Bone marrow (tissue), 2 donors: ENCODE data around the gene KLF1.
"Not testable (repeated sequence)": the region's sequence is repeated elsewhere in the genome, so short reads cannot be mapped to it uniquely, and the experiment has no call there.

Experiments used
- DNase-seq, 2 donors: peaks; one replicate each; lab custom pipeline; 2025; lab: John Stamatoyannopoulos, UW

Gene KLF1

DNA sequence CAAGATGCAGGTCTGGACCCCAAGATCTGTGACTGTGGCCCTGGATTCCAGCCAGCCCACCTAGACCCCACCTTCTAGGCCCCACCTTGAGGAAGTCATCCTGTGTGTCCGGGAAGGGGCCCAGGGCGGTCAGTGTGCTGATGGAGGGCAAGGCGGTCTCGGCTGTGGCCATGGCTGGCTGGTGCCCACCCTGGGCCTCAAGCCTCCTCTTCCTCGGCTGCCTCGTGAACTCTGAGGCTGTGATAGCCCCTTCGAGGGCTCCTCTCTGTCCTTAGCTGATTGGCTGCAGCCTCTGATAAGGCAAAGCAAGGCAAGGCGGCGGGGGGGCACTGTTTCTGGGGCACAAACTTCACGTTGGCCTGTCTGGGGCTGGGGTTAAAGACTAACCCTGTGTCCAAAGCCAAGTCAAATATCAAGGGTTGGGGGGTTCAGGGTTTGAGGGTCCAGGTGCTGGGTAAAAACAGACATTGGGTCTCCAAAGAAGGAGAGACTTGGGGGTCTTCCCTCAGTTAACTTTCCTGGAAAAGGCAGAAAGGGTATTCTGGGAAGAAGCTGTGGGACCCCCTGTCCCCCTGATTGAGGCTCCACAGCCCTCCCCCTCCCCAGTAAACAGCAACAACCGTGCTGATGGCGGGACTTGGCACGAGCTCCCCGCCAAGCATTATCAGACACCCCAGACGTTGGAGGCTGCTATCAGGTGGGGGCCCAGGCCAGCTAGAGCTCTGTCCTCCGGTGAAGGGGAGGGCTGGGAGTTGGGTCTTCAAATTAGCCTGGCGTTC is at the start of gene KLF1:
Gene KLF1 (minus strand): TSS at position 233 of the 779 bp plus-strand sequence. CDS start 61 bp downstream, at position 172.
- no peak for DNase-seq

DNA sequence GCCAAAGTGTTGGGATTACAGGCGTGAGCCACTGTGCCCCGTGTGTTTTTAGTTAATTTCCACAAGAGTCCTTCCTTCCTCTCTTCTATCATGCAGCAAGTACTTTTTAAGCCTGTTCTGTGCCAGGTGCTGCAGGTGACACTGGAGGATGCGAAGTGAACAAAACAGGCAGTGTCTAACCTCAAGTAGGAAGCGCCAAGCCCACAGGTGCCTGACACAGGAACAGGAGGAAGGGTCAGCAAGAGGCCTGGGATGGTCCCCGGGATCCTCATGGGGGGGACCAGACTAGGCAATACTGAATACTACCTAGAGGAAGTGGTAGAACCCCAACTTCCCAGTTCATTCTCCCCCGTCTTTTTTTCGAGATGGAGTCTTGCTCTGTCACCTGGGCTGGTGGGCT is 49.6 kb upstream of the KLF1 start:
- peak in 1 of 2 donors; percentile 14 for DNase-seq

DNA sequence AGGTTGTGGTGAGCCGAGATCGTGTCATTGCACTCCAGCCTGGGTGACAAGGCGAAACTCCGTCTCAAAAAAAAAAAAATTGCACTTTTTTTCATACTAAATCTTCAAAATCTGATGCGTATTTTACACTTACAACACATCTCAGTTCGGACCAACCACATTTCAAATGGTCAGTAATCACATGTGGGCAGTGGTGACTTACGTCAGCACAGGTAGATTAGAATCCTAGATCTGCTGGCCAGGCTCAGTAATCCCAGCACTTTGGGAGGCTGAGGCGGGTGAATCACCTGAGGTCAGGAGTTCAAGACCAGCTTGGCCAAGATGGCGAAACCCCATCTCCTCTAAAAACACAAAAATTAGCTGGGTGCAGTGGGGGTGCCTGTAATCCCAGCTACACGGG is 48.1 kb upstream of the KLF1 start:
- DNase-seq: no peak

DNA sequence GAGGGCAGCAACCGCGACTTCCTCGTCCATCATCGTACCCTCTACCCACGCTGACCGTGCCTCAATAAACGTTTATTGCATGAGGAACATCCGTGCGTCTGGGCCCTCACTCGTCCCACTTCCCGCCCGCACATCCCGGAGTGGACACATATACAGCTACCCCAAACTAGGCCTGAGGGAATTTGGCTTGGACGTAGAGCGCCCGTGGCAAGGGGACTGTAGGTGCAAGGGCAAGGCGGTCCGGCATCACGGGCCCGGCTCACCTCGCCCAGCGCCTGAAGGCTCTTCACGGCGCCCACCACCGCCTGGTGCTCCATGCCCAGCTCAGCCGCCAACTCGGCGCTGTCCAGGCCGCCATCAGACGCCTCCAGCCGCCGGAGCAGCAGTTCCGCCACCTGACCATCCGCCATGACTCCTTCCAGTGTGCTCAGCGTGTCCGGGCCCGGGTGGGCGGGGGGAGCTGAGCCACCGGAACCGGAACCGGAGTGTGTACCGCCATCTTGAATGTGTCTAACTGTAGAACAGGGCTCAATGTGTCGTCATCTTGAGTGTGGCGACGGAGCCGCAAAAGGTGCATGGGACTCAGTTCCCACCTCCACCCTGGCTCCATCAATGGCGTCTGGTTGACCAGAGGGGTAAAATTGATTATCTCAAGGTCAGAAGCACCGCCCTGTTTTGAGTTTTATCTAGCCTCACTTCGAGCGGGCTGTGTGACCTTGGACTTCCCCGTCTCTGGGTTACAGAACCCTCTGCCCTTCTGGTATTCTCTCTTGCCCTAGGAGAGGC is 46.5 kb upstream of the KLF1 start, which contains the start of gene FARSA:
Gene FARSA (minus strand): TSS at position 425 of the 786 bp plus-strand sequence. CDS start 15 bp downstream, at position 410.
- peak; percentile 78 to 81 for DNase-seq

DNA sequence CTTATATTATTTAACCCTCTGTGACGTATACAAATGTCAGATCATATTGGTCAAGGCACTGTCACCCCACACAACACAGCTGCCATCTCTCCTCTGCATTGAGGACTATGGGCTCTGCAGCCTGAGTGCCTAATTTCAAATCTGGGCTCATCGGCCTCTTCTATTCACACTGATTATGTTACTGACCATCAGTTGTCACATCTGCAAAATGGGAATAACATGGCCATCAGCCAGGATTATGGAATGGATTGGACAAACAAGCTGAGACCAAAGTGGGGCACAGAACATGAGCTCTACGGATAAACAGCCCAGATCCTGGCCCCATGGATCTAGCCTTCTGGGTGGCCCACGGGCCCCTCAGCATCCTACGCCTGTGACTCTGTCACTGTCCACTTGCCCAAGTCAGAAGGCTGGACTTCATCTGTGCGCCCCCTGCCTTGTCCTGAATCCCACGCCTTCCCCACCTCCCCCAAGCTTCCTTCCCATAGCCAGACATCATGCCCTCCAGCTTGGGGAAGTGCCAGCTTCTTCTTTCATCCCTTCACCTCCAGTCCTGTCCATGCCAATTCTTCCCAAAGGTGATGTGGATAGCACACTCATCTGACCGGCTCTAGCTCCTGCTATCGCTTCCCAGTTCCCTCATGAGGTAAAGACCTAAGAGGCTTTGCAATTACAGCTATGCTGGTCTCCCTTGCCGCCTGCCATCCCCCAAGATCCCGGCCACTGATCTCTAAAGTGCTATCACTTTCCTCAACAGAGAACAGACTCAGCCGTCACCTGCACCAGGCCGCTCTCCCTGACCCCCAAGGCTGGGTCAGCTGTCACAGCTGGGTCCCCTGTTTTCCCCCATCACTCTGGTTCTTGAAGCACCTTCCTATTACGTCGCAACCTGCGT is 45.6 kb upstream of the KLF1 start:
- DNase-seq: no peak

DNA sequence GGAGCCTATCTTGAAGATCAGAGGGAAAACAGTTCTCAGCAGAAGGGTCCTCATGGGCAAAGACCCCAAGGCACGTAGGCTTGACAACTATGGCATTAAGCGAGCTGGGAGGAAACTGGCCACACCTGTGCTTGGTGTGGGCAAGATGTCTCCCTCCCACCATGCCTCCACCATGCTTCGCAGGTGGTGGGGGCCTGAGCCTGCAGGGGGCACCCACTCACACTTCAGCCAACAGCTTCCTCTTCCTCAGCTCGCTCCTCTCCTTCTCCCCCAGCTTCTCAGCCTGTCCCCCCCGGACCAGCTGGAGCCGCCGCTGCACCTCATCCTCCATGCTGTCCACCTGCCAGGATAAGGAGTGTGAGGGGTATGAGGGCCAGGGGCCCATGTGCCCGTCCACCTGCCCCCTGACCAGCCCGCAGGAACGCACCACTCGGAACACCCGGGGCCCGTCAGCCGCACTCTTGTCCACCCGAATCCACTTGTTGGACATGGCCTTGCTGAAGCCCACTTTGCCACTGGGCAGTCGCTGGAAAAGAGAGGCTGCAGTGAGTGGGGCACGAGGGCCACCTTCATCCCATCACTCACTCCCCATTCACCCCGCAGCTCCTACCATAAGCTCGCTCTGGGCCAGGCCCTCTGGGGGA is 43.1 kb upstream of the KLF1 start:
- DNase-seq: peak in 1 of 2 donors; percentile 8

DNA sequence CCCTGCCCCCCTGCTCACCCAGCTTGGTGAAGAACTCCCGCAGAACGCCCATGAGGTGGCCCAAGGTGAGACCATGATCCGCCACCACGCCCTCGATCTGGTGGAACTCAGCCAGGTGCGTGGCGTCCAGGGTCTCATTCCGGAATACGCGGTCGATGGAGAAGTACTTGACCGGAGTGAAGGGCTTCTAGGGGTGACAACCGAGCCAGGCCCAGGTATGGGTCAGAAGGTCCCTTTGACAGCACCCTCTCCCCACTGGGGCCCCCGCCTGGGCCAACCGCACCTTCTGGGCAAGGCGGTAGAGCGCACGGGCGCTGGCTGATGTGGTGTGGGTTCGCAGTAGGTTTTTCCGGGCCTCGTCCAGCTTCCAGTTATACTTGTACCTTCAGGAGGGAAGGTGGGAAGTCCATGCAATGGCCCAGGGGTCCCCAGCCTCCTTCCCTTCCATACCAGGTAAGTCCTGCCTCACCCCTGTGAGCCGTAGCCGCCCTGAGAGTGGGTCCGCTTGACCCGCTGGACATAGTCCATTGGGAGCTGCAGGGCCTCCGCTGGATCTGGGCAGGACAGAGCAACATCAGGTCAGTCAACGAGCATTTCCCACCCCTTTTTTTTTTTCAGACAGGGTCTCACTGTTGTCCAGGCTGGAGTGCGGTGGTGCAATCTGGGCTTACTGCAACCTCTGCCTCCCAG is 37.8 kb upstream of the KLF1 start:
- DNase-seq: no peak

DNA sequence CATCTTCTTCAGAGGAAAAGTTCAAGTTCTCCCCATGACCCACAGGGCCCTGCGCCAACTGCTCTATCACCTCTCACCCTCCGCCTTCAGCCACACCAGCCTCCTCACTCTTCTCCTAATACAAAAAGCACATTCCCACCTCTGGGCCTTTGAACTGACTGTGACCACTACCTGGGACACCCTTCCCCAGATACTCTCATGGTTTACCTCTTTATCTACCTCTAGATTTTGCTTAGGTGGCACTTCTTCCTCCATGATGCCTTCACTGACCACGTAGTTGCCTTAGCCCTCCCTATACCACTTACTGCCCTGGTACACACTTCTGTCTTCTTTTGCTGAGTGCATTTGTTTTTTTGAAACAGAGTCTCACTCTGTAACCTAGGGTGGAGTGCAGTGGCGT is 36.0 kb upstream of the KLF1 start:
- no peak for DNase-seq

DNA sequence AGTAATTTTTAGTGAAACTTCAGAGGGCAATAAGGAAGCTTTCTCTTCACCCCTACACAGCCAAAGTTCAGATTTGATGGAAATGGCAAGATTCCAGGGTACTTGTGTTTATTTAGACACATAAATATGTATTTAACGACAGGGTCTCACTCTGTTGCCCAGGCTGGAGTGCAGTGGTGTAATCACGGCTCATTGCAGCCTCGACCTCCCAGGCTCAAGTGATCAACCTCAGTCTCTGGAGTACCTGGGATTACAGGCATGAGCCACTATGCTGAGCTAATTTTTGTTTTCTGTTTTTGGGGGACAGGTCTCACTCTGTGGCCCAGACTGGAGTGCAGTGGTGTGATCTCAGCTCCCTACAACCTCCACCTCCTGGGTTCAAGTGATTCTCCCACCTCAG is 34.0 kb upstream of the KLF1 start:
- no peak for DNase-seq

DNA sequence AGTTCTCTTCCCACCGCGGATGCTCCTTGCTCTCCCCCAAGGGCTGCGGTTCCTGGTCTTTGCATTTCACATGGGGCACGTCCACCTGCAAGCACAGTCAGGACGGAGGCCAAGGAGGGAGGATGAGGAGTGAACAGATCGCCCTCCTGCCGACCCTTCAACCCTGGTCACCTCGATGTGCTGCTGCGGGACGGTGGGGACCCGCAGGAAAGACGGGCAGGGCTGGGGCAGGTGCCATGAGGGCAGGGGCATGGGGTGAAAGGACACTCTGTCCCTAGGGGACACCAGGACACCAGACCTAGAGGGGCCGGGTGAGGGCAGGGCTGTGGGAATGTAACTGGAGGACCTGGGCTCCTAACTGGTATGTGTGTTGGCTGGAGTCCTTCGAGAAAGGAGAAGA is 31.3 kb upstream of the KLF1 start:
- DNase-seq: no peak

DNA sequence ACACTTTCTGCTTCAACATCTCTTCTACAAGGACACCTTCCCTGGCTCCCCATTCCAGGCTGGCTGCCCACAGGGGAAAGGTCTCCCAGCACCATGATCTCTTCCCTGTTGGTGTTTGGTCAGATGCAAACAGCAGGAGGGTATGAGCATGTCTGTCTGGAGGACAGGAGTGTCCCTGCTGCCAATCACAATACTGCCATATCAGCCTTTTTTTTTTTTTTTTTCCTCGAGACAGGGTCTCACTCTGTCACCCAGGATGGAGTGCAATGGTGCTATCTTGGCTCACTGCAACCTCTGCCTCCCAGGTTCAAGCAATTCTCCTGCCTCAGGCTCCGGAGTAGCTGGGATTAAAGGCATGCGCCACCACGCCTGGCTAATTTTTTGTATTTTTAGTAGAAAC is 28.9 kb upstream of the KLF1 start:
- not testable (repeated sequence) for DNase-seq

DNA sequence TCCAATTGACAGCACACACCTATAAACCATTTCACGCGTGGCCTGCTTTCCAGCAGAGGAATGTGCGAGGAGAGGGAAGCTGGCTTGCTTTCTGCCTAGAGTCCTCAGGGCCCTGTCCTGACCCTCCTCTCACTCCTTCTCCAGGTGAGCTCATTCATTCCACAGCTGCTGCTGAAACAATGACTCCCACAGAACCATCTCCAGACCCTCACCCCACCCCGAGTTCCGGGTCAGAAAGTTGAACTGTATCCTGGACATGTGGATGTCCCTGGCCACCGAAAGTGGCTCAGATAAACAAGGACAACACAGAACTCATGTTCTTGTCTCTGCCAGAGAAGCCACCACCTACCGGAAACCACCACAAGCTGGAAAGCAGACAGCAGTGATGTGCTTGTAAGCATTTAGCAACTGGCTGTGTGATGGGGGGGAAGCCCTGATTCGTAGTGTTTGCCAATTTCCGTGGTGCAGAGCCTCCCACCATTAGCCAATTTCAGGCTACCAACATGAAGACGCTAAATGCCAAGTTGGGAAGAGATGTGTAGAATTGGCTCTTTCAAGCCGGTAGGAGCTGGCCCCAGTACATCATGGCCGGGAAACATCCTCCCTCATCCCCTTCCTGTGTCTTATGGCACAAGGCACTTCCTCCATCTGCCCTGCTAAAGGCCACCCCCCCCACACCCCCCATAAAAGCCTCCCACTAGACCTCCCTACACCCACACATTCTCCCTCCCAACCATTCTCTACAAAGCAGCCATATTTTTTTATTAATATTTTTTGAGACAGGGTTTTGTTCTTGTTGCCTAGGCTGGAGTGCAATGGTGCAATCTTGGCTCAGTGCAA is 27.1 kb upstream of the KLF1 start:
- peak; percentile 8 to 93 for DNase-seq

DNA sequence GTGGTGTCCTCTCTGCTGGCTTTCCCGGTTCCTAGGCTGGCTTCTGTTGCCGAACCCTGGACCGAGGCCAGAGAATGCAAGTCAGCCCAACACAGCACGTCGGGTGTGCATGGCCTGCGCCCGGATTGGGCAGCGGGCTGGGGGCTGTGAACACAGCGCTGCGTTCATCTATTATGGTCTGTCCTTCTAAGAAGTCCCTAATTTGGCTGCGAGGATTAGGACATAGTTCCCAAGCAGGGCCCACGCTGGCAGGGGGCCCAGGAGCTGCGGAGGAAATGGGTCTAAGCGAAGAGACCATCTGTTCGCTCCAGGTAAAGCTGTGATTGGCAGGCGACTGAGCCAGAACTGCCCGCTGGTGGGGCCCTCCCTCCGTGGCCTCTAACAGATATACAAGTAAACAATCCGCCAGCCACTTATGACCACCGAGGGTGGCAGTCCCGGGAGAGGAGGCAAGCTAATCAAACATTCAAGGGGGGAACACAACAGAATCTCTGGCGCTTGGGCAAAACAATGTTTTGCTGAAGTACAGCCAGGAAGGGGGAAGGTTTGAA is 26.1 kb upstream of the KLF1 start:
- DNase-seq: no peak

DNA sequence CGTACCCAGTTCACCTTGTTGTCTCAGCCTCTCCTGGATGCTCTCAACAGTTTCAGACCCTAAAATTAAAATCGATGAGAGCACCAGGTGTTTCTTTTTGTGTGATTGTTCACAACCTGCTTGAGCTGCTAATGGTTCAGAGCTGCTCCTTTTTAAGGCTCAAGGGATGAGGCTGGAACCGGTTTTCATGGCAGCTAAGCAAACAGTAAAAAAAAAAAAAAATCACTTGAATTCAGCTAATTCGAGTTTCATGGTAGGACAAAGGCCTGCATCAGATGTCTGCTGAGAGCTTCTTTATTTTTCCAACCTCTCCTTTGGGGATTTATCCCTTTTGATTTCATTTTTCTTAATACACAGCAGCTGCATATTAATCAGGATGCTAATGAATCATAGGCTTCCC is 25.6 kb upstream of the KLF1 start:
- DNase-seq: no peak

DNA sequence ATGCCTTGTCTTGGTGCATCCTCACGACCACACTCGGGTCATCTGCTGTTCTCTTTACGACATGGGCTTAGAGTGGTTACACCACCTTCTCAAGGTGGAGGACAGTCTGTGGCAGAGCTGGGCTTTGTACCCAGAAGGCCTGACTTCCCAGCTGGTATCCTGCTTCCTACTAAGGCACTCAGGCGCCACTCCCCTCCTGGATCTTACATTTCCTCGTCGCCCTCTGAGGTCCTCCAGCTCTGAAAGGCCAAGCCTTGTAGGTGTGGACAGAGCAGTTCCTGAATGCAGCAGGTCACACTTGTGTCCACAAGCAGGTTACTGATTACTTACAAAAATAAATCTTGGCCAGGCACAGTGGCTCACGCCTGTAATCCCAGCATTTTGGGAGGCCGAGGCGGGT is 20.2 kb upstream of the KLF1 start:
- DNase-seq: no peak

DNA sequence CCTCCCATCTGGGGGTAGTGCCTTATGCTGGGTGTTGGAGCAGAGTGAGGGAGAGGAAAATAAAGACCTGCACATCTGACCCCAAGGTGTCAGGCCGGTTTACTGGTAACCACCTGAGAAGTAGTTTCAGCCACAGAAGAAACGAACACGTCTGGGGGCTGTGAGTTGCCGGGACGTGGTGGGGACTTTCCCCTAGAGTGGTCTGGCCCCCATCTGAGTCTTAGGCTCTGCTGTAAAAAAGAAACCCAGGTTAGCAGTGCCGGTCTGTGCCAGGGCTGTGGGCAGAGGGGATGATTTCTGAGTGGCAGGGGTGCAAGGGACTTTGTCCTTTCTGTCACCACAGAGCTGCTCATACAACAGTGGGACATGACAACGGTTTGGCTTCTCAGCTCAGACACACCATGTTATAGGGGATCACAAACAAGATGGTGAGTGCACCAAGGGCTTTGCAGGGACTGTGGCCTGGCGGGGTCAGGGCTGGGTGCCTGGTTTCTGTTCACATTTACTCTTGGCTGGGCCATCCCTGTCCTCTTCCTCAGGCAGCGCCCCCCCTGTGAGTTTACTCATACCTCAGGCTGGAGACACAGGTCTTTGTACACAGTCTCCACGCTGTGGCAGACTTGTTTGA is 13.0 kb upstream of the KLF1 start:
- DNase-seq: no peak

DNA sequence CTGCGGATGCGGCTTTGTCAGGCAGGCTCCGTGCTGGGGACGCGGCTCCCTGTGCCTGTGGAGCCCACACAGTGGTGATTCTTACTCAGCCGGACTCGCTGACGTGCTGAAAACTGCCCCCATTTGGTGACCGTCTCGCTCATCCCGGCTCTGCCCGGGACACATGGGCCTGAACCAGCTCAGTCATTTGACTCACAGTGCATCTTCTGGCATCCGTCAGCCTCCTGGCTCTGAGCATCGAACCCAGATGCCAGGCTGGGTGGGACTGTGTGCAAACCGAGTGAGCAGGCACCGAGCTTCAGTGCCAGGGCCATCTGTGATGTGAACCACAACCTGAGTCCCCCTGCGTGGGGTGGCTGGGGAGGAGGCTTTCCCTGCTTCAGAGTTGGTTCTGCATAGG is 9.5 kb upstream of the KLF1 start:
- no peak for DNase-seq

DNA sequence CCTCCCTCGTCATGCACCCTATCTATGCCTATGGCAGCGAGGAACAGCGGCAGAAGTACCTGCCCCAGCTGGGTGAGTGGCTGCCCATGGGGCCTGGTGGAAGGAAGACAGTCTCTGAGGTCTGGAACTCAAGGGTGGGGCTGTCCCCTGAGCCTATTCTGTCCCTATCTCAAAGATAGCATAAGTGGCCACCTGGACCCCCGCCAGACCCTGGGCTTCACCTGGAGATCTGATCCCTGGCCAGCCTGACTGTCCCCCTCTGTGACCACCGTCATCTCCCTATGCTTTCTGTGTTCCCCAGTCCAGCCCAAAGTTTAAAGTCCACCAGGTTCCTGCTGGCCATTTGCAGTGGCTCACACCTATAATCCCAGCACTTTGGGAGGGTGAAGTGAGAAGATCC is 6.6 kb upstream of the KLF1 start:
- no peak for DNase-seq

DNA sequence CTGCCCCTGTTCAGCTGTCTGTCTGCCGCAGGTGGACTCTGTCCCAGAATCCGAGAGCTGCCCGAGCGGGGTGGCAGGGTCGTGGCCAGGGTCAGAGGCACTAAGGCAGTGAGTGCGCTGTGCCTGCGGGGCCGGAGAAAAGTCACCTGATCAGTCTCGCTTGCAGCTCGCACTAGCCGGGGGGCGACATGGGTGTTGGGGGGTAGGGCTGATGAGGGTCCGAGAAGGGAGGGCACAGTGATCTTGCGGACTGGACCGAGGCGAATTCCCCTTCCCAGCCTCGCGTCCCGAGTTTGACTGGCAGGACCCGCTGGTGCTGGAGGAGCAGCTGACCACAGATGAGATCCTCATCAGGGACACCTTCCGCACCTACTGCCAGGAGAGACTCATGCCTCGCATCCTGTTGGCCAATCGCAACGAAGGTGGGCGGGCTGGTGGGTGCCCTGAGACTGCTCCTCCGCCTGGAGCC is 4.6 kb upstream of the KLF1 start:
- DNase-seq: no peak
